ENCODE data around the gene GLDC. TPM values are rescaled to one million over a fixed set of nuclear protein-coding genes. Genes with fewer than 3 reads are reported as not detected.
A peak's percentile ranks its signal among the peaks of the same experiment; 100 is the strongest.

The GLDC gene
- total and polyA plus RNA-seq, 10 of the 15 experiments (the other 5 are each of a cell fraction or from before 2014, with no cell fraction given) = 33.1 to 165 (median 114) TPM

GRCh38 chr9:6655036-6655435 is 9.5 kb upstream of the GLDC start (continued):
- TF ChIP-seq NFYB (IDR thresholded peaks at IDR 0.05; ENCODE audit: insufficient read depth, low read depth, low read length) = no peak
- TF ChIP-seq NR2C2 (IDR thresholded peaks at IDR 0.05; ENCODE audit: borderline replicate concordance, control insufficient read depth, insufficient read length, low read depth) = no peak
- TF ChIP-seq TCF7 (IDR thresholded peaks at IDR 0.05; ENCODE audit: borderline replicate concordance) = 0 out of 2 replicates have a peak, but pooled peaks have one; percentile 26
- TF ChIP-seq FOXM1 (IDR thresholded peaks at IDR 0.05; ENCODE audit: low read depth, low read length) = peak; percentile 86; the same call in 1 of the 2 replicates
- no peak for TF ChIP-seq HDAC6 (IDR thresholded peaks at IDR 0.05; ENCODE audit: unreplicated experiment)
- TF ChIP-seq, protein P1, sequence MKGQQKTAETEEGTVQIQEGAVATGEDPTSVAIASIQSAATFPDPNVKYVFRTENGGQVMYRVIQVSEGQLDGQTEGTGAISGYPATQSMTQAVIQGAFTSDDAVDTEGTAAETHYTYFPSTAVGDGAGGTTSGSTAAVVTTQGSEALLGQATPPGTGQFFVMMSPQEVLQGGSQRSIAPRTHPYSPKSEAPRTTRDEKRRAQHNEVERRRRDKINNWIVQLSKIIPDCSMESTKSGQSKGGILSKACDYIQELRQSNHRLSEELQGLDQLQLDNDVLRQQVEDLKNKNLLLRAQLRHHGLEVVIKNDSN (IDR thresholded peaks at IDR 0.05; ENCODE audit: borderline replicate concordance, extremely low read length, insufficient read depth, low read depth, low read length) = no peak
- no peak for TF ChIP-seq PAX8 (IDR thresholded peaks at IDR 0.05)
- TF ChIP-seq SRF (IDR thresholded peaks at IDR 0.05; ENCODE audit: low read depth in 2 of 2, low read length in 2 of 2) = no peak
- TF ChIP-seq BCL3 (IDR thresholded peaks at IDR 0.05; ENCODE audit: borderline replicate concordance, insufficient read depth, low read depth, low read length, poor library complexity, severe bottlenecking) = no peak
- TF ChIP-seq HCFC1 (IDR thresholded peaks at IDR 0.05; ENCODE audit: low read length) = no peak
- no peak for TF ChIP-seq SMAD1 (IDR thresholded peaks at IDR 0.05; ENCODE audit: low read depth, partially characterized antibody)
- peak; percentile 79 for TF ChIP-seq SKIL (IDR thresholded peaks at IDR 0.05; ENCODE audit: low read depth, poor library complexity, severe bottlenecking)
- TF ChIP-seq, protein P2, sequence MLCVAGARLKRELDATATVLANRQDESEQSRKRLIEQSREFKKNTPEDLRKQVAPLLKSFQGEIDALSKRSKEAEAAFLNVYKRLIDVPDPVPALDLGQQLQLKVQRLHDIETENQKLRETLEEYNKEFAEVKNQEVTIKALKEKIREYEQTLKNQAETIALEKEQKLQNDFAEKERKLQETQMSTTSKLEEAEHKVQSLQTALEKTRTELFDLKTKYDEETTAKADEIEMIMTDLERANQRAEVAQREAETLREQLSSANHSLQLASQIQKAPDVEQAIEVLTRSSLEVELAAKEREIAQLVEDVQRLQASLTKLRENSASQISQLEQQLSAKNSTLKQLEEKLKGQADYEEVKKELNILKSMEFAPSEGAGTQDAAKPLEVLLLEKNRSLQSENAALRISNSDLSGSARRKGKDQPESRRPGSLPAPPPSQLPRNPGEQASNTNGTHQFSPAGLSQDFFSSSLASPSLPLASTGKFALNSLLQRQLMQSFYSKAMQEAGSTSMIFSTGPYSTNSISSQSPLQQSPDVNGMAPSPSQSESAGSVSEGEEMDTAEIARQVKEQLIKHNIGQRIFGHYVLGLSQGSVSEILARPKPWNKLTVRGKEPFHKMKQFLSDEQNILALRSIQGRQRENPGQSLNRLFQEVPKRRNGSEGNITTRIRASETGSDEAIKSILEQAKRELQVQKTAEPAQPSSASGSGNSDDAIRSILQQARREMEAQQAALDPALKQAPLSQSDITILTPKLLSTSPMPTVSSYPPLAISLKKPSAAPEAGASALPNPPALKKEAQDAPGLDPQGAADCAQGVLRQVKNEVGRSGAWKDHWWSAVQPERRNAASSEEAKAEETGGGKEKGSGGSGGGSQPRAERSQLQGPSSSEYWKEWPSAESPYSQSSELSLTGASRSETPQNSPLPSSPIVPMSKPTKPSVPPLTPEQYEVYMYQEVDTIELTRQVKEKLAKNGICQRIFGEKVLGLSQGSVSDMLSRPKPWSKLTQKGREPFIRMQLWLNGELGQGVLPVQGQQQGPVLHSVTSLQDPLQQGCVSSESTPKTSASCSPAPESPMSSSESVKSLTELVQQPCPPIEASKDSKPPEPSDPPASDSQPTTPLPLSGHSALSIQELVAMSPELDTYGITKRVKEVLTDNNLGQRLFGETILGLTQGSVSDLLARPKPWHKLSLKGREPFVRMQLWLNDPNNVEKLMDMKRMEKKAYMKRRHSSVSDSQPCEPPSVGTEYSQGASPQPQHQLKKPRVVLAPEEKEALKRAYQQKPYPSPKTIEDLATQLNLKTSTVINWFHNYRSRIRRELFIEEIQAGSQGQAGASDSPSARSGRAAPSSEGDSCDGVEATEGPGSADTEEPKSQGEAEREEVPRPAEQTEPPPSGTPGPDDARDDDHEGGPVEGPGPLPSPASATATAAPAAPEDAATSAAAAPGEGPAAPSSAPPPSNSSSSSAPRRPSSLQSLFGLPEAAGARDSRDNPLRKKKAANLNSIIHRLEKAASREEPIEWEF (IDR thresholded peaks at IDR 0.05; ENCODE audit: insufficient replicate concordance, low read depth, low read length) = no peak
- TF ChIP-seq BACH1 (IDR thresholded peaks at IDR 0.05; ENCODE audit: borderline replicate concordance) = peak; percentile 27; the same call in 1 of the 2 replicates
- peak; percentile 55; the same call in 1 of the 2 replicates for TF ChIP-seq ZBED1 (IDR thresholded peaks at IDR 0.05; ENCODE audit: borderline replicate concordance)
- TF ChIP-seq NR2F1 (conservative IDR thresholded peaks at IDR 0.05) = 0 out of 2 replicates have a peak, but pooled peaks have one; percentile 26
- TF ChIP-seq IRF4 (IDR thresholded peaks at IDR 0.05; ENCODE audit: low read depth, low read length) = peak; percentile 16; the same call in 1 of the 2 replicates
- TF ChIP-seq POLR2AphosphoS5 (IDR thresholded peaks at IDR 0.05; ENCODE audit: low read length) = no peak
- no peak for TF ChIP-seq E2F4 (IDR thresholded peaks at IDR 0.05; ENCODE audit: low read depth, low read length)
- peak; percentile 35; the same call in 1 of the 2 replicates for TF ChIP-seq CREM (IDR thresholded peaks at IDR 0.05; ENCODE audit: low read depth)

Data from GM12878 (cell line).